HG03378 (cell line): ENCODE results near the gene AVPR1B.

Source experiments
- ATAC-seq: cut with Tn5 transposase; IDR thresholded peaks from one replicate; pipeline ENCODE4 v1.9.1; 2021; ENCODE audit warnings: mild to moderate bottlenecking, moderate library complexity; ENCODE audit not compliant: unreplicated experiment

The AVPR1B gene

GRCh38 chr1:206112600-206113301 is 4.4 kb downstream of the AVPR1B start:
- ATAC-seq = no peak

DNA sequence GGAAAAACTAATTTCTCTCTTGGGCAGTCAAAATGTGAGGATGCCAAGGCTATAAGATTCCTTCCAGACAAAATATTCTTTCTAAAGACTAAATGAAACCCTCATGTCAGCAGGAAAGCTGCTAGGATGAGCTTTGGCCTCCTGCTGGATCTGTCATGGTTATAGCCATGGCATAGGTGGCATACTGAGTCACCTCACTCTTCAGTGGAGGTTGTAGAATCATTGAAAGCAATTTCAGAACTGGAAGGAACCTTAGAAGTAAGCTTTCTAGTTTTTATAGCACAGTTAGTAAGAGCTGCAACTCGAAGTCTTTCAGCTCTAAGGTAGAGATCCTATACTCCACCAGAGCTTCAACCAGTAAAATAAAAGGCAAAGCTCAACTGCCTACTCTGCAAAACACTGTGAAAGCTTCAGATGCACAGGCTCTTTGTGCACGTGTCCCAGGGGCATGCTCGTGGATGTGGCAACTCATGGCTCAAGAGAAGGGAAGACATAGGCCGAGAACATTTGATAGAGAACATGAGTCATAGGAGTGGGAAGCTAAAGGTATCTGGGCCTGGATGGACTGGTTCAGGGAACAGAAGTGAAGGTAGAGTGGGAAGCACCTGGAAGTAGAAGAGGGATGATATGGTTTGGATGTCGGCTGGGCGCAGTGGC is 5.8 kb downstream of the AVPR1B start:
- no peak for ATAC-seq

- ATAC-seq = no peak
These were observed 6.4 kb downstream of the AVPR1B start for GRCh38 chr1:206110820-206111219.

DNA sequence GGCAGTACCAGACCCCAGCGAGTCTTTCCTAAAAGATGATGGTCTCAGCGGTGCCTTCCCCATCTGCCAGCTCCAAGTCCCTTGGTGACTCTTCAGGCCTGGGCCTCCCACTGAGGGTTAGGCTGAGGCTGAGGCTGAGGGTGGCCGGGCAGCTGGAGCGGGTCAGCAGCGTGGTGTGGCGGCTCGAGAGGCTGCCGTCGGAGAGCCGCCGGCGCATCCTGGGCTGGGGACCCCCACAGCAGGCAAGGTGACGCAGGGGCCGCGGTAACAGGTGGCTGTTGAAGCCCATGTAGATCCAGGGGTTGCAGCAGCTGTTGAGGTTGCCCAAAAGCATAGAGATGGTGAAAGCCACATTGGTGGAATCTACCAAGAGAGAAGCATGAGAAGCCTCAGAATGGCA is 7.0 kb downstream of the AVPR1B start:
- no peak for ATAC-seq

DNA sequence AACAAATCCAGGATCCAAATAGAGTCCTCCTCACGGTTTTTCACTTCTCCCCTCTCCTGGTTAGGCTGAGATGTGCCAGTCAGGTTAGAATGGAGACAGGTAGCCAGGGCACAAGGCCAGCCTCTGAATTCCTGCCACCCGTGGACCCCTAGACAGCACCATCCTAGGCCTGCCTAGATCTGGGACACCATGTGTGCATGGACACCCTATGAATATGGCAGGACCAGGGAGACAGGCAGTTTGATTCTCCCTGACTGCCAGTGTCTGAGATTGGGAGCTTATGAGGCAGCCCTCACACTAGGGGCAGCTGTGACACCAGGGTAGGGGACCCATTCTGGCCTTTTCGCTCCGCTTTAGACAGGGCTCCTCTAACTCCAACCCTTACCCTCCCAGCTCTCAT is 7.5 kb downstream of the AVPR1B start:
- no peak for ATAC-seq

DNA sequence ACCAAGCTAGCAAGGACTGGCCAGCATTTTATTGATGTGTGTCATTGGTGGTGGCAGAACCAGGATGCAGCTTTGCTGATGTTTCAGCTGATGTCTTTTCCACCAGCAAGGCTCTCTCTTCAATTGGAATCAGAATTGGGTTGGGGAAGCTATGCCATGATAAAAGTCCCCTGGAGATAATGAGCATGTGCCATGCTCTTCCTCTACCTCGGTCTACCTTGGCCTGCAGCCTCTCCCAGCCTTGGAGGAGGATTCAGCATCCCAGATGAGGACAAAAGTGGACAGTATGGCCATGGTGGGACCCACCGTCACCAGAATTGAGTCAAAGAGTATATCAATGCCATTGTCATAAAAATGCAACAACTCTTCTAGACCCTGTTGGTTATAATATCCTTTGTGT is 8.6 kb downstream of the AVPR1B start:
- ATAC-seq = no peak

- ATAC-seq = no peak
These were observed 10.0 kb downstream of the AVPR1B start for GRCh38 chr1:206107168-206107544.

GRCh38 chr1:206106328-206107167 is 10.6 kb downstream of the AVPR1B start:
- ATAC-seq = peak; percentile 62

DNA sequence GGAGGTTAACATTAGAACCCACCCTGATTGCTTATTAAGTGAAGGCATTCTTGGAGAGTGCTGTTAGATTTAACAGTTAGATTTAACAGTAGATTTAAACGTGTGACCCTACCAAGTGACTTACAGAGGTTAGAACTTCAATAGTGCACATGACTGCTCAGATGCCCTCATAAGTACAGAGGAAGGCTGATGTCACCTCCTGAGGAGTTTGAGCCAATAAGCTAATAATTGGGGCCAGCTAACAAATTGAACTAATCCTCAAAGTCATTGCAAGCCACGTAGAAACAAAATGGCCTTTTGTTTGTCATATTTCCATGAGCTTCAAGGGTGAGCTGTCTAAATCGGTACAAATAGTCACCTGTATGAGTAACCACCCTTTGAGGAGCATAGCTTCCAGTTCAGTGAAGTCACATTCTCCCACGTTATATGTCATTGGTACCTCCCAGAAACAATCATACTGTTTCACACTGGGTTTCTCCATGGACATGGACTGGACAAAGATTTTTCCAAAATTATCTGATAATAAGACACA is 11.7 kb downstream of the AVPR1B start:
- ATAC-seq = no peak

GRCh38 chr1:206103979-206104378 is 13.2 kb downstream of the AVPR1B start:
- ATAC-seq = no peak

- no peak for ATAC-seq
These were observed 14.8 kb downstream of the AVPR1B start for GRCh38 chr1:206102292-206102936.

DNA sequence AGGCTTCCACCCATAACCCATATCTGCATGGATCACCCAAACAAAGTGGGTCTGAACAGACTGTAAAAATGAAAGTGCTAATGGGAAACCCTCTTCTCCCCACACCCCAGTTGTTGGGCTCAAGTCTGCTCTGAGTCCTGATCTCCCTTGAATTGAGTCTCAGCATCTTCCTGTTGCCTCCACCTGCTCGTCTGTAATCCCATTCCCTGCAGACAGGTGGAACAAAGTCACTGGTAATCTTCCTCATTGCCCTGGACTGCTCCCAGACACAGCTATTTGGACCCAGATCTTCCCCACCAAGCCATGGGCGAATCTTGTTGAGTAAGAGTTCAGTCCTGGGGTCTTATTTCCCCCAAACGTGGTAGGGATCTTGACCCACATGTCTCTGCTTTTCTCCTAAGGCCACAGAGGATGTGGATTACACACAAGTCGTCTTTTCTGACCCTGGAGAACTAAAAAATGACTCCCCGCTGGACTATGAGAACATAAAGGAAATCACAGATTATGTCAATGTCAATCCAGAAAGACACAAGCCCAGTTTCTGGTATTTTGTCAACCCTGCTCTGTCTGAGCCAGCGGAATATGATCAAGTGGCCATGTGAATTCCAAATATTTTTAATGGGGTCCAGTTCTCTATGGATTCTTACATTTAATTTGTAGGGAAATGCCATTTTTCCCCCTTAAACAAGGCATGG is 15.7 kb downstream of the AVPR1B start:
- ATAC-seq = no peak

- ATAC-seq = no peak
These were observed 16.9 kb downstream of the AVPR1B start for GRCh38 chr1:206100226-206100815.

- ATAC-seq = no peak
These were observed 18.8 kb downstream of the AVPR1B start for GRCh38 chr1:206098242-206098919.

- ATAC-seq = no peak
These were observed 19.8 kb downstream of the AVPR1B start for GRCh38 chr1:206097381-206097780.

- ATAC-seq = no peak
These were observed 23.2 kb downstream of the AVPR1B start for GRCh38 chr1:206094024-206094423.

GRCh38 chr1:206089341-206089740 is 27.8 kb downstream of the AVPR1B start:
- ATAC-seq = no peak

DNA sequence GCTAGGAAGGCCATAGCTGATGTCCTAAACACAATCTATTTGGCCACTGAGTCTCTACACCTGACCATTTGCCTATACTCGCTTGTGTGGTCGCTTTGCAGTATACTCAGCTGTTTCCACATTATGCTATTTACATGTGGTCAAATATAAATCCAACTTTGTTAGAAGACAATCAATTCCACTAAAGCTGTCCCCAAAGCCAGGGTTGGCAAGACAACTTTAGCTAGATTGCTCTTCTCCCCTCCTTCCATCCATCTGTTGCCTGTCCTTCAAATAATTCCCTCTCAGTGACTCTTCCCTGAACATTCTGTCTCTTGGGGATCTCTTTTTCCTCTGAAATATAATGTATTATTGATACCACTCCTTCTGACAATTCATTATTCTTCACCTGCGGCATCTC is 30.1 kb downstream of the AVPR1B start:
- ATAC-seq = no peak

DNA sequence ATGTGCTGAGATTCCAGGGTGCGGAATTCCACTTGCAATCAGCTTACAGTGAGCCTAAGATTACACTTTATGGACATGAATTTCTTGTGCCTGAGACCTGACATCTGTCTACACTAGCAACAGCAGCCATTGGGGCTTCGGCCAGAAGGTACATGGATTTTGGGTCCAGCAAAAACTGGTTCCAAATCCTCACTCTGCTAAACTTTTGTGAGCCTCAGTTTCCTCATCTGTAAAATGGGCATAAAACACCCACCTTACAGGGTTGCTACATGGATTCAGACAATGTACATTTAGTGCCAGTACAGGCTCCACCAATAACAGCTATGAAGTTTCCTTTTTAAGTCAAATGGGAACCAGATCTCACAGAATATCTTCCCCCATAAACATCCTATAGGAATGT is 33.4 kb downstream of the AVPR1B start:
- ATAC-seq = no peak
